H1 (cell line): ENCODE results near the gene BACE1. TPM values are rescaled to one million over a fixed set of nuclear protein-coding genes. Genes with fewer than 3 reads are reported as not detected.

Experiments used
- CTCF ChIA-PET: fragments of 300-600 bp; sonication (Branson Sonifier 250); formaldehyde crosslinking; loops from one replicate; lab custom pipeline; 2021; ENCODE audit not compliant: partially characterized antibody; lab: Charles Lee
- POLR2A ChIA-PET: fragments of 300-600 bp; sonication (Branson Sonifier 250); formaldehyde crosslinking; loops from one replicate; lab custom pipeline; 2021; ENCODE audit warnings: inconsistent platforms; ENCODE audit not compliant: partially characterized antibody; lab: Charles Lee
- DNase-seq, 2 experiments: peaks; one replicate each; pipeline versions ENCODE4 v3.0.0 to v3.0.0-alpha.2; 2010 to 2022; ENCODE audit warnings: low spot score in 2 of 2, low read depth in 1 of 2, mixed read lengths in 1 of 2
- FAIRE-seq: peaks from 2 replicates; lab custom pipeline; 2011; peaks lifted over from hg19 to GRCh38; lab: Jason Lieb, UNC
- H2AFZ ChIP-seq: 2 replicates; pipeline ENCODE4 v1.8.1; 2012; ENCODE audit warnings: low read length, inconsistent platforms
- H2AK5ac ChIP-seq: 2 replicates; pipeline ENCODE4 v1.6.1; 2013; ENCODE audit warnings: low read depth, low read length
- H2BK120ac ChIP-seq: replicated peaks from 2 replicates; pipeline ENCODE3; 2013; ENCODE audit warnings: low read depth, low read length, inconsistent platforms
- H2BK12ac ChIP-seq: 2 replicates; pipeline ENCODE4 v1.6.1; 2013; ENCODE audit warnings: low read depth, low read length
- H2BK15ac ChIP-seq: 2 replicates; pipeline ENCODE4 v1.6.1; 2013; ENCODE audit warnings: low read length
- H2BK20ac ChIP-seq: 2 replicates; pipeline ENCODE4 v1.6.1; 2013; ENCODE audit warnings: low read length
- H2BK5ac ChIP-seq: 2 replicates; pipeline ENCODE4 v1.6.1; 2013; ENCODE audit warnings: low read depth, low read length
- H3K14ac ChIP-seq: 2 replicates; pipeline ENCODE4 v1.6.1; 2013; ENCODE audit warnings: inconsistent platforms; ENCODE audit not compliant: insufficient read length
- H3K18ac ChIP-seq: 2 replicates; pipeline ENCODE4 v1.6.1; 2013; ENCODE audit warnings: low read length; ENCODE audit errors: extremely low read depth
- H3K23ac ChIP-seq: 2 replicates; pipeline ENCODE4 v1.6.1; 2013; ENCODE audit warnings: inconsistent platforms; ENCODE audit not compliant: insufficient read length
- H3K23me2 ChIP-seq: 2 replicates; pipeline ENCODE4 v1.6.1; 2013; ENCODE audit warnings: low read depth, low read length
- H3K27ac ChIP-seq: 2 replicates; pipeline ENCODE4 v1.6.1; 2011; ENCODE audit warnings: low read depth, low read length, inconsistent platforms
- H3K27me3 ChIP-seq, 4 experiments: replicated peaks in 1 of 4; 1 replicate in 1 of 4; 2 replicates in 3 of 4; pipeline versions ENCODE4 v1.6.1 to v1.8.1; 2011 to 2013; ENCODE audit warnings: low read length in 3 of 4, mild to moderate bottlenecking in 3 of 4, inconsistent platforms in 2 of 4, mixed read lengths in 2 of 4, moderate library complexity in 1 of 4; ENCODE audit not compliant: control insufficient read depth in 3 of 4, insufficient read depth in 3 of 4; ENCODE audit errors: extremely low read depth in 1 of 4
- H3K36me3 ChIP-seq, 4 experiments: 2 replicates each; pipeline versions ENCODE4 v1.6.1 to v1.8.1; 2011 to 2013; ENCODE audit warnings: mild to moderate bottlenecking in 4 of 4, low read length in 3 of 4, moderate library complexity in 2 of 4, control low read depth in 1 of 4, inconsistent platforms in 1 of 4; ENCODE audit not compliant: insufficient read depth in 4 of 4, control insufficient read depth in 2 of 4
- H3K4ac ChIP-seq: replicated peaks from 2 replicates; pipeline ENCODE3; 2013; ENCODE audit warnings: low read length, low read depth, mixed read lengths, inconsistent platforms; ENCODE audit not compliant: insufficient read length
- H3K4me1 ChIP-seq, 4 experiments: replicated peaks in 1 of 4; 1 replicate in 1 of 4; 2 replicates in 3 of 4; pipeline versions ENCODE4 v1.6.1 to v1.8.1; 2011 to 2013; ENCODE audit warnings: low read length in 3 of 4, inconsistent platforms in 2 of 4, mixed read lengths in 1 of 4; ENCODE audit not compliant: insufficient read depth in 4 of 4, control insufficient read depth in 3 of 4
- H3K4me2 ChIP-seq, 2 experiments: 2 replicates each; pipeline versions ENCODE4 v1.6.1 to v1.8.1; 2011 to 2013; ENCODE audit warnings: low read depth in 2 of 2, low read length in 2 of 2, control low read depth in 1 of 2, inconsistent platforms in 1 of 2, mild to moderate bottlenecking in 1 of 2; ENCODE audit not compliant: insufficient read depth in 1 of 2
- H3K4me3 ChIP-seq, 4 experiments: fragments of 200-600, 300-600 bp in 1 of 4; sonication (generic), shearing (Covaris generic), sonication (Bioruptor Twin) in 1 of 4; 2 replicates each; pipeline versions ENCODE4 v1.5.1 to v1.8.1; 2011 to 2016; ENCODE audit warnings: low read length in 4 of 4, low read depth in 3 of 4, control low read depth in 2 of 4, inconsistent platforms in 2 of 4, mild to moderate bottlenecking in 2 of 4, mixed read lengths in 1 of 4, moderate library complexity in 1 of 4; ENCODE audit not compliant: insufficient read depth in 2 of 4; ENCODE audit errors: extremely low read depth in 1 of 4
- H3K56ac ChIP-seq: replicated peaks from 2 replicates; pipeline ENCODE3; 2013; ENCODE audit warnings: low read depth, mild to moderate bottlenecking, mixed read lengths, low read length, inconsistent platforms; ENCODE audit not compliant: insufficient read length
- H3K79me1 ChIP-seq: 2 replicates; pipeline ENCODE4 v1.6.1; 2013; ENCODE audit warnings: low read depth, low read length, control low read depth
- H3K79me2 ChIP-seq, 2 experiments: 2 replicates each; pipeline versions ENCODE4 v1.6.1 to v1.8.1; 2012 to 2013; ENCODE audit warnings: low read length in 2 of 2, mild to moderate bottlenecking in 2 of 2, inconsistent platforms in 1 of 2; ENCODE audit not compliant: insufficient read depth in 2 of 2, control insufficient read depth in 1 of 2
- H3K9ac ChIP-seq, 4 experiments: replicated peaks in 1 of 4; 1 replicate in 1 of 4; 2 replicates in 3 of 4; pipeline versions ENCODE4 v1.6.1 to v1.8.1; 2011 to 2013; ENCODE audit warnings: low read depth in 3 of 4, low read length in 3 of 4, control low read depth in 2 of 4, mild to moderate bottlenecking in 2 of 4, moderate library complexity in 2 of 4, inconsistent platforms in 1 of 4; ENCODE audit errors: extremely low read depth in 1 of 4
- H3K9me3 ChIP-seq, 2 experiments: 2 replicates each; pipeline versions ENCODE4 v1.6.1 to v1.8.1; 2012 to 2013; ENCODE audit warnings: mild to moderate bottlenecking in 2 of 2, moderate library complexity in 2 of 2, control low read depth in 1 of 2, inconsistent platforms in 1 of 2, low read depth in 1 of 2, low read length in 1 of 2, mixed read lengths in 1 of 2; ENCODE audit not compliant: insufficient read depth in 2 of 2
- H4K20me1 ChIP-seq, 2 experiments: replicated peaks in 1 of 2; 2 replicates each; pipeline versions ENCODE3 to v1.8.1; 2011 to 2013; ENCODE audit warnings: inconsistent platforms in 2 of 2, low read length in 2 of 2, mild to moderate bottlenecking in 1 of 2; ENCODE audit not compliant: insufficient read depth in 2 of 2, control insufficient read depth in 1 of 2
- H4K5ac ChIP-seq: 2 replicates; pipeline ENCODE4 v1.6.1; 2013; ENCODE audit warnings: low read length, low read depth, mixed read lengths, inconsistent platforms; ENCODE audit not compliant: insufficient read length
- H4K8ac ChIP-seq: 2 replicates; pipeline ENCODE4 v1.8.0; 2013; ENCODE audit warnings: mild to moderate bottlenecking, moderate library complexity, low read length, inconsistent platforms; ENCODE audit not compliant: insufficient read depth; ENCODE audit errors: extremely low read depth
- H4K91ac ChIP-seq: replicated peaks from 2 replicates; pipeline ENCODE3; 2013; ENCODE audit warnings: low read length, mixed read lengths, inconsistent platforms; ENCODE audit not compliant: insufficient read length
- CBX8 ChIP-seq: fragments of 300-800, 300-1000 bp; sonication (generic); IDR thresholded peaks from 2 replicates; pipeline ENCODE4 v1.7.1; 2016; ENCODE audit warnings: low read depth, low read length, borderline replicate concordance
- CEBPB ChIP-seq: IDR thresholded peaks from 2 replicates; pipeline ENCODE4 v1.6.1; 2012; ENCODE audit warnings: low read depth, low read length
- CTBP2 ChIP-seq: IDR thresholded peaks from 2 replicates; pipeline ENCODE4 v1.7.0; 2011; ENCODE audit warnings: borderline replicate concordance, mild to moderate bottlenecking, moderate library complexity, mixed read lengths, low read length; ENCODE audit not compliant: insufficient read depth, insufficient read length
- GABPA ChIP-seq: IDR thresholded peaks from 2 replicates; pipeline ENCODE4 v1.6.1; 2011; ENCODE audit warnings: mild to moderate bottlenecking, low read length, moderate library complexity, borderline replicate concordance; ENCODE audit not compliant: insufficient read depth
- GTF2F1 ChIP-seq: IDR thresholded peaks from 2 replicates; pipeline ENCODE4 v1.6.1; 2012; ENCODE audit warnings: low read depth, low read length, improper control_type of control experiment, borderline replicate concordance
- PHF8 ChIP-seq: fragments of 200-600 bp; sonication (generic); conservative IDR thresholded peaks from 2 replicates; pipeline ENCODE4 v1.7.1; 2012; ENCODE audit warnings: low read depth, mild to moderate bottlenecking, inconsistent platforms, low read length, moderate library complexity
- SIX5 ChIP-seq: IDR thresholded peaks from 2 replicates; pipeline ENCODE4 v1.6.1; 2011; ENCODE audit warnings: mild to moderate bottlenecking, low read depth, low read length
- SRF ChIP-seq: IDR thresholded peaks from 2 replicates; pipeline ENCODE4 v1.6.1; 2011; ENCODE audit warnings: mild to moderate bottlenecking, low read depth, low read length, moderate library complexity
- WGBS, 2 experiments: shearing (Covaris generic) in 1 of 2; methylation state at CpG; one replicate each; pipeline versions ENCODE4 v1.1.6 to v1.1.7; 2013 to 2015; ENCODE audit warnings: low lambda C conversion rate in 2 of 2, mixed read lengths in 2 of 2, inconsistent platforms in 1 of 2, low coverage in 1 of 2, missing lambda C conversion rate in 1 of 2; ENCODE audit not compliant: insufficient replicate concordance in 2 of 2, insufficient coverage in 1 of 2, insufficient read length in 1 of 2; ENCODE audit errors: extremely low coverage in 1 of 2, missing lambda C conversion rate in 1 of 2; 5-methylcytosine and 5-hydroxymethylcytosine counted together
- polyA plus RNA-seq, 7 experiments: library from polyadenylated mRNA; depleted of rRNA in 3 of 7; stranded (reverse) in 5 of 7; unstranded in 2 of 7; fragments of >200 nt in 5 of 7; fragments of 200-250 nt in 2 of 7; gene quantifications; 1 replicate in 5 of 7; 2 replicates in 1 of 7; 4 replicates in 1 of 7; pipeline versions ENCODE4 v1.2.1 to v1.2.3, GENCODE V29; 2011 to 2013; ENCODE audit warnings: missing spikeins in 2 of 7, mixed read lengths in 2 of 7
- total RNA-seq: library from RNA; stranded (reverse); fragmentation: NEBNext Ultra II Directional; extraction: Animal tissue kit (Norgen Biotek cat#: 25700); gene quantifications from 2 replicates; pipeline ENCODE4 v1.2.1, GENCODE V29; 2021
- TF ChIP-seq, protein P1 (sequence below), 3 experiments: IDR thresholded peaks; 1 replicate in 2 of 3; 2 replicates in 1 of 3; pipeline versions ENCODE4 v1.5.1 to v1.6.1; 2011; ENCODE audit warnings: low read length in 3 of 3, mild to moderate bottlenecking in 3 of 3, inconsistent platforms in 2 of 3, low read depth in 1 of 3, moderate library complexity in 1 of 3; ENCODE audit not compliant: insufficient read depth in 1 of 3; ENCODE audit errors: control extremely low read depth in 1 of 3
- TF ChIP-seq, protein P2 (sequence below): IDR thresholded peaks from 2 replicates; pipeline ENCODE4 v1.6.1; 2011; ENCODE audit warnings: low read length, improper control_type of control experiment

The BACE1 gene
- total and polyA plus RNA-seq, 2 of the 8 experiments (the other 6 are each of a cell fraction or from before 2014, with no cell fraction given): 7.7 to 7.9 TPM

DNA sequence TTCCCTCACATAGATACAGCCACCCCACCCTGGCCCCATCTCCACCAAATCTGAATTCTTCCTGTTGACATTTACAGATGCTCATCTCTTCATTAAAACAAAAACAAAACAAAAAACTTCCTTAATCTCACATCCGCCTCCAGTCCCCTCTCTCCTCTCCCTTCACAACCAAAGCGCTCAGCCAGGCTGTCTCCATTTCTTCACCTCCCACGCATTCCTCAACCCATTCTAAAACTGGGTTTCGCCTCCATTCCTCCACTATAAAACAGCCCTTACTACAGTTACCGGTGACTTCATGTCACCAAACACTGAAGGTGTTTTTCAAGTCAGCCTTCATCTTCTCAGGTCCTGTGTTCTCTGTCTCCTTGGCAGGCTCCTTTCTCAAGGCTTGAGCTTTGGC, 15.3 kb downstream of the BACE1 start:
- Histone ChIP-seq H3K27me3 (no peaks in the 10 kb centered on the region), H2BK15ac (0 out of 2 replicates have a peak overlapping the region, but pooled peaks have one; percentile 46), H3K23me2 (no peaks in the 10 kb centered on the region), H2BK20ac (no peak overlapping the region), H3K4me1 (peaks cover 7 to 23% (median 15%) of the 10 kb centered on the region in 4 experiments), H3K18ac (no peak overlapping the region), H3K56ac (no peak overlapping the region), H3K79me1 (no peaks in the 10 kb centered on the region), H3K14ac (no peak overlapping the region), H3K4me3 (no peak overlapping the region), H2BK120ac (no peak overlapping the region), H2BK5ac (no peak overlapping the region), H3K9ac (no peak overlapping the region), H3K4ac (no peak overlapping the region), H4K91ac (no peak overlapping the region), H2AFZ (no peak overlapping the region), H3K36me3 (no peaks in the 10 kb centered on the region), H4K5ac (no peak overlapping the region), H3K4me2 (no peak overlapping the region), H2AK5ac (no peak overlapping the region), H4K20me1 (no peaks in the 10 kb centered on the region), H3K27ac (no peak overlapping the region), H3K23ac (no peak overlapping the region), H3K9me3 (no peaks in the 10 kb centered on the region), H2BK12ac (no peak overlapping the region), H4K8ac (no peak overlapping the region; the same call in 1 of the 2 replicates), H3K79me2 (no peaks in the 10 kb centered on the region)
- ChIA-PET POLR2A (interaction anchor here (1.0 to 1.6 kb wide), 3 partner anchors 9 to 23 kb away, joined by 3 to 6 read pairs (median 4); partner anchors contain the start of gene BACE1), CTCF (interaction anchor here (1.1 to 1.7 kb wide), 4 partner anchors 15 to 78 kb away, joined by 3 to 6 read pairs (median 4); partner anchors contain the start of gene BACE1)
- WGBS, 2 experiments: 90 to 100% methylated on average over 3 to 5 of the region's 5 CpGs
- DNase-seq (no peak), FAIRE-seq (no peak)
- no peak for TF ChIP-seq GABPA
- TF ChIP-seq, protein P1, sequence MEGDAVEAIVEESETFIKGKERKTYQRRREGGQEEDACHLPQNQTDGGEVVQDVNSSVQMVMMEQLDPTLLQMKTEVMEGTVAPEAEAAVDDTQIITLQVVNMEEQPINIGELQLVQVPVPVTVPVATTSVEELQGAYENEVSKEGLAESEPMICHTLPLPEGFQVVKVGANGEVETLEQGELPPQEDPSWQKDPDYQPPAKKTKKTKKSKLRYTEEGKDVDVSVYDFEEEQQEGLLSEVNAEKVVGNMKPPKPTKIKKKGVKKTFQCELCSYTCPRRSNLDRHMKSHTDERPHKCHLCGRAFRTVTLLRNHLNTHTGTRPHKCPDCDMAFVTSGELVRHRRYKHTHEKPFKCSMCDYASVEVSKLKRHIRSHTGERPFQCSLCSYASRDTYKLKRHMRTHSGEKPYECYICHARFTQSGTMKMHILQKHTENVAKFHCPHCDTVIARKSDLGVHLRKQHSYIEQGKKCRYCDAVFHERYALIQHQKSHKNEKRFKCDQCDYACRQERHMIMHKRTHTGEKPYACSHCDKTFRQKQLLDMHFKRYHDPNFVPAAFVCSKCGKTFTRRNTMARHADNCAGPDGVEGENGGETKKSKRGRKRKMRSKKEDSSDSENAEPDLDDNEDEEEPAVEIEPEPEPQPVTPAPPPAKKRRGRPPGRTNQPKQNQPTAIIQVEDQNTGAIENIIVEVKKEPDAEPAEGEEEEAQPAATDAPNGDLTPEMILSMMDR (IDR thresholded peaks at IDR 0.05; ENCODE audit: control extremely low read depth in 1 of 3, insufficient read depth in 1 of 3, low read depth in 1 of 3, low read length in 3 of 3): no peak
- no peak for TF ChIP-seq CTBP2
- TF ChIP-seq, protein P2, sequence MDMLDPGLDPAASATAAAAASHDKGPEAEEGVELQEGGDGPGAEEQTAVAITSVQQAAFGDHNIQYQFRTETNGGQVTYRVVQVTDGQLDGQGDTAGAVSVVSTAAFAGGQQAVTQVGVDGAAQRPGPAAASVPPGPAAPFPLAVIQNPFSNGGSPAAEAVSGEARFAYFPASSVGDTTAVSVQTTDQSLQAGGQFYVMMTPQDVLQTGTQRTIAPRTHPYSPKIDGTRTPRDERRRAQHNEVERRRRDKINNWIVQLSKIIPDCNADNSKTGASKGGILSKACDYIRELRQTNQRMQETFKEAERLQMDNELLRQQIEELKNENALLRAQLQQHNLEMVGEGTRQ: no peak
- no peak for TF ChIP-seq SIX5
- no peak for TF ChIP-seq SRF
- no peak for TF ChIP-seq CBX8
- TF ChIP-seq PHF8: no peak
- TF ChIP-seq CEBPB: no peak
- TF ChIP-seq GTF2F1: no peak
